Measurements from ENCODE around the gene ARSJ.

Gene ARSJ

DNA sequence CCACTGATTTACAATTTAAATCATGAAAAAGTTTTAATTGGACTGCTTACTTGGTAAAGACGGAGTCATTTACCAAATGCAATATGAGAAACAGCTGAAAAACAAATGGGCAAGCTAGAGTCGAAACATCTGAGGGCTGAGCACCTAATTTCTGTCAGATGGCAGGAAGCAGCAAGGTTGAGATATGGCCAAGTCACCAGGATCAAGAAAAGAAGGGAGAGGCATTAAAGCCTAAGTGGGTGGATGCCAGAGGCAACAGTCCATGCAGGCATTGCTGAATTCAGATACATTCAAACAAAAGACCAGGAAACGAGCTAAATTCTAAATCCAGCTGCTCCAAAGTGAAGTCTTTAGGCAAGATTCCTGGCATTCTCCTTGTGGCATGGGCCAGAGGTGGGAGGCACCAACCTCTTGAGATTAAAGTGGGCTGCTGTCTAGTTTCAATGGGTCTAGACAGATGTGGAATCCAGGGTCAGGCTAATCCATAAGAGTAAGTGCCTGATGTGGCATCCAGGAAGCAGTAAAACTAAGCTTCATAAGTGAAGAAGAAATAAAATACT is 8.0 kb upstream of the ARSJ start:
- no peak for DNase-seq (ENCODE audit: low read depth in 2 of 2)

DNA sequence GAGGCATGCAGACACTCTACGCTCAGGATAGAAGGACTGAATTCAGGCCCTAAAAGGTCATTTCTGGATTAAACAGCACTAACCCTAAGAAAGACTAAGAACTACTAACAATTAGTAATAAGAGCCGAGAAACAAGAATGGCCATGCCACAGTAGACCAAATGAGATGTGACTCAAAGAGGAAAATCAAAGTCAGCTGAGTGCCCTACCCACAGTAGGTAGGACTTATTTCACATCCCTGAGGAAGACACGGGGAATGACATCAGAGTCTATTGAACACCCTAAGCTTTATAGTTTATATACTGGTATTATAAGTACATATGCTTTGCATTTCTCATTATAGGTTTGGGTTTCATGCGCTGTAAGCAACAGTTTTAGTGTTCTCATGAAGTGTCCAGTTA is 2.7 kb upstream of the ARSJ start:
- DNase-seq (ENCODE audit: low read depth in 2 of 2): no peak

DNA sequence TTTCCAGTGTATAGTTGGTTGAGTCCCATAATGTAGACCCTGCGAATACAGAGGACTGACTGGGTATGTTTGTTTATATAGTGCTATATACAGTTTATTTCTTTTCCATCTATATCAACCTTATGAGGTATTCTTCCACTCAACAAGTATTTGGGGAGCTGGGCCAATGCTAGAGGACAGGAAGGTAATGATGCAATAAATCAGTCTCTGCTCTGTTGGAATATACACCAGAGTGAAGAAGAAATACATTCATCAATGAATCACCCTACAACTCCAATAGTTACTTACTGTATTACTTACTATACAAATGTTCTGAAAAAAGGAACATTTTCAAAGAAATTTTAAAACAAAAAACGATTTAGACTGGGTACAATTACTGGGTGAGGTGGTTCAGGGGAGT is 2.1 kb upstream of the ARSJ start:
- no peak for DNase-seq (ENCODE audit: low read depth in 2 of 2)

DNA sequence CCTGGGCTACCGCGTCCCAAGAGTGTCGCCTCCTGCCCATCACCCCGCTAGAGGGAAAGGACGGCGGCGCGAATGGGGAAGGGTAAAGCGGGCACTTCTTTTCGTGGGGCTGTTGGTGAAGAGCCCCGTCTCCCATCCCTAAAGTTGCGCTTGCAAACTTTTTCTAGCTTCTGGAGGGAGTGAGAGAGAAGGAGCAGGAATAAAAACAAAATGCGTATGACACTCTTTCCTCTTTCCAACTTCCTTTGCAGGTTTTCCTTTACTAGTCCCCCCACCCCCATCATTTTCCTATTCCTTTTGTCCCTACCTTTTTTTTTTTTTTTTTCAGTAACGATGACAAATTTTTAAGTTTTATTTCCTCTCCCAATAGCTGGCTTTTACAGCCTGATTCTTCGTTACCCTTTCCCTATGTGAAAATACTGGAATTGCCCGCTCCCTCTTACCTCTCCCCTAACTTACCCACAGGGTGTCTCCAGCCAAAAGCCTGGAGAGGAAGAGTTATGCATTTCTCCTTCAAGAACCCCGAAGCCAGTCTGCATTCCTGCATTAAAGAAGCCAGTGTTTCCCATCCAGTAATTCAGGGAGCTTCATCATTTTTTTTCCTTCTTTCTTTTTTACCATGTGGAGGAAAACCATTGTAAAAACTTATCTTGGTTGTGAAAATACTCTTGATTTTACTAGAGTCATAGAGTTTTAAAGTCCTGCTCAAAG is 613 bp upstream of the ARSJ start:
- no peak for DNase-seq (ENCODE audit: low read depth in 2 of 2)

DNA sequence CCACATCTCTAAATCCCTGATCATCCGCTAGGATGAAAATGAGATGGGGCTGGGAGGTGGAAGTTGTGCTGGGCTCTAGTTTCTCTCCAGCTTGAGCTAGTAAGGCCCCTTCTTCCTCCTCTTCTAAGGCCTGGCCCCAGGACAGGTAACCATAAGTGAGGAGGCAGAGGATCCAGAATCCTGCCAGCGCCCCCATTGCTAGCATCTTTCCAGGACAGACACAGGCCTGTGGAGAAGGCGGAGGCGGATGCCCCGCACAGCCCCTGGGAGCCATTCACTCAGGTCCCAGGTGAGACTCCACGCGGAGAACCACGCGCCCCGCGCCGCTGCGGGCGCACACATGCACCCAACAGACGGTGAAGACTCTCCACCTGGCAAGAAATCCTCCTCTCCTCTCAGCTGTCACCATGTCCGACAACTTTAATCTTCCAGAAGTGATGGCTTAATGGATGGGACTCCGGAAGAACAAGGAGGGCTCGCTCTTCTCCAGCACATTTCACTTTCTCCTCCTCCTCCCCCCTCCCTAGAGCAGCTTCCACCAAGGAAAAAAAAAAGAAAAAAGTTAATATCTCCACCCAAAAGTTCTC is 793 bp downstream of the ARSJ start:
- DNase-seq (ENCODE audit: low read depth in 2 of 2): no peak

DNA sequence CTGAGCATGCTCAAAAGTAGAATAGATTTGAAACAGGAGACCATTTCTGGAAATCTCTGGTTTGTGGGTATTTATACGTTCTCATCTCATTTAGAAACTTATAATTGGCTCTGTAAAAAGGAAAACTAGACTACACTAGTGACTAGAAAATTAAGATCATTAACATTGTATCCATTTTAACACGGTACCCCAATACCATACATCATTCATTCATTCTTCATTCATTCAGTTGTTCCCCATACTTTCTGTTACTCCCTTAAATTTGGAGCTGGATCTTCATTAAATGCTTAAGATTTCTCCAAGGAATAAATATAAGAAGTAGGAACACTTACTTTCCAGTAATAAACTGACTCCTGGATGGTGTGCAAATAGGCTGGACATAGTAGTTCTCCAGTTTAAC is 1.3 kb downstream of the ARSJ start:
- no peak for DNase-seq (ENCODE audit: low read depth in 2 of 2)

DNA sequence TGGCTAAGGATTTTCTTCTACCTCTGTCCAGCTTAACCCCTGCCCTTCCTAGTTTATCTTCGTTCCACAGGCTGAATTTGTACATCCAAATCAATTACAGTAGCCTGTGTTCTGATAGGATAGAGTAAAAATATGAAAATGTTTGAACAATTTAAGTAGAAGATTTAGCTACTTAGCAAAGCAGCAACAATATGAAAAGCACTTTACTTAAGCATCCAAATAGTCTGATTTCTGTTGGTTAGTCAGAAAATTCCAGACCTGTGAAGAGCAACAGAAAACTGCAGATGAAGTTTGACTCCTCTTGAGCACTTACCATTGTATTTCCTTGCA is 2.0 kb downstream of the ARSJ start:
- no peak for DNase-seq (ENCODE audit: low read depth in 2 of 2)

DNA sequence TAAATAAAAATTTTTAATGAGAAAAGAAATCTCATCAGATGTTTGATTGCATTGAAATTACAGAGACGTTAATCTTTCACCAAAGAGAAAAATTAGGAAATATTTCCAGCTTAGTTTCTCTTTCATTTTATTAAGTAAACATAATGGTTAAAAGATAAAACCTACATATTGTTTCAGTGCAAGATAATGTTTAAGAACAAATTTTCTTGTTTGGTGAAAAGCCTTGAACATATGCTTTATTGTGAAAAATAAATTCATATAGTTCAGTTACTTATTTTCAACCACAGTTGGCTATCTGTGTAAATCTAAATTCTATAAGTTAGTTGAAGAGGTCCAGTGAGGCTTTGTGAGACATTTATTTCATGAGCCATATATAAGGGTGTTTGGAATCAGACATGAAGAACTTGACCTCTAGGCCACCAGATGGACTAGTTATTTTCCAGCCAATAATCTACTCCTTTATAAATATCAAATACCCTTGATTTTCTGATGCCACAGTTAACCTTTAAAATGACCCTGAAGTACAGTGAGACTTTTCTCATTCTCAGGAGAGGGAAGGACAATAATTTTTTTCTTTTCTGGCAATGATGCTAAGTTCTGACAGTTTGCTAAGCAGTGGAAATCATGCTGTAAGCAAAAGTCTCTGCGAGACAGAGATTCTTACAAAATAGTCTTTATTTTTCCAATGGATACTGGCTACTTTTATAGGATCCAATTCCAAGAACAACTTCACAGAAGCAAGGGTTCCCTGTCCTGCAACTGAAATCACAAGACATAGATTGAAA is 2.5 kb downstream of the ARSJ start:
- no peak for DNase-seq (ENCODE audit: low read depth in 2 of 2)

DNA sequence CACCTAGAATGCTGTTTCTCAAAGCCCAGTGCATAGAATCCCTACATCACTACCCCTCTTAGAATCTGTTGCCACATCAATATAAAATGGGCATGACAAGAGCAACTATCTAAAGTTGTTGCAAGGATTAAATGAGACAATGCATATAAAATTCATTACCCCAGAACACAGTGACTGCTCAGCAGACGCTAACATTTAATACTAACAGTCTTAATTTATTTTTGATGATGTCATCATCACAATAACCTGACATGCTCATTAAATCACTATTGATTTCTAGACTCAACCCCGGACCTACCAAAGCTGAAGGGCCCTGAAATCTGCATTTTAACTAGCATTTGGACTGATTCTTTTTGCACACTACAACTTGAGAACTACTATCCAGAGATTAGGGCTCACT is 3.9 kb downstream of the ARSJ start:
- DNase-seq (ENCODE audit: low read depth in 2 of 2): no peak

DNA sequence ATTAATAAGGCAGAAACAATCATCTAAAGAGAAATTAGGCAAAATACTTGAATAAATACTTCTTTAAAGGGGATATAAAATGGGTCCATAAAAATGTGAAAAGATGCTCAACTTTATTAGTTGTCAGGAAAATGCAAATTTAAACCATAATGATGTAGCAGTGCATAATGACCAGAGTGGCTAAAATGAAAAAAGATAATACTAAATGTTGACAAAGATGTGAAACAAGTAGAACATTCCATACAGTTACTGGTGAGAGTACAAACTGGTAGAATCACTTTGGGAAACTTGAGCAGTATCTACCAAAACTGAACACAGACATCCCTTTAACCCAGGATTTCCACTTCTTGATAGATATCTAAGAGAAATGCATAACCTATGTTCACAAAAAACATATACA is 5.0 kb downstream of the ARSJ start:
- no peak for DNase-seq (ENCODE audit: low read depth in 2 of 2)

DNA sequence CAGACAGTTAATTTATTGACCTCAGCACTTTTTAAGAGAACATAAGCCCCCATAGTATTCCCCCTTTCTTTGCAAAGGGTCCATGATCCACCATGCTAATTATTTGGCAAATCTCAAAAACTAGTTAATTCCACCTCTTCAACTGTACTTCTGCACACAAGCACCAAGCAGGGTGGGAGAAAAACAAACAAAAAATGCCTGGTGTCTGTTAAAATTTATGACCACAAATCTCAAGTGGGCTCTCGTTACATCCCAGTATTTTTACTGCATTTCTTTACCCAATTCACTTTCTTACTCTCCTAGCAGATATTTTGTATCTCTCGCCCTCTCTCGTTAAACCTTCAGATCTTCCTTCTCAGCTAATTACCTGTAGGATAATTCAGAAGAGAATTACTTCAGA is 6.1 kb downstream of the ARSJ start:
- DNase-seq (ENCODE audit: low read depth in 2 of 2): no peak

DNA sequence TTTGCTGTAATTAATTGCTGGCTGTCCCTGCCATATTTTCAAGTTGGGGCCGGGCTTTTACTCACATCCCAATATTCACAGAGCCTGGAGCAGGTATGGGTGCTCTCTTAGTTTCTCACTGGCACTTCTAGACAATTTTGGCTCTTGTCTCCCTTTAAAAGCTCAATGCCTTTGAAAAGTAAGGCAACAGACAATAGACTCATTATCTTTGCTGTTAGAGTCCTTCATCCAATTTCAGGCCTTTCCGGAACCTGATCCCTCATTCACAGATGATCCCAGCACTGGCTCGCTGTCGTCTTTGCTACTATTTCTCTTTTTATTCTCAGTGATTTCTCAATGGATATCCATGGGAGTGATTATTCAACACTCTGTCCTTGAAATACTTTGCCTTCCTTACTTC is 6.7 kb downstream of the ARSJ start:
- no peak for DNase-seq (ENCODE audit: low read depth in 2 of 2)

DNA sequence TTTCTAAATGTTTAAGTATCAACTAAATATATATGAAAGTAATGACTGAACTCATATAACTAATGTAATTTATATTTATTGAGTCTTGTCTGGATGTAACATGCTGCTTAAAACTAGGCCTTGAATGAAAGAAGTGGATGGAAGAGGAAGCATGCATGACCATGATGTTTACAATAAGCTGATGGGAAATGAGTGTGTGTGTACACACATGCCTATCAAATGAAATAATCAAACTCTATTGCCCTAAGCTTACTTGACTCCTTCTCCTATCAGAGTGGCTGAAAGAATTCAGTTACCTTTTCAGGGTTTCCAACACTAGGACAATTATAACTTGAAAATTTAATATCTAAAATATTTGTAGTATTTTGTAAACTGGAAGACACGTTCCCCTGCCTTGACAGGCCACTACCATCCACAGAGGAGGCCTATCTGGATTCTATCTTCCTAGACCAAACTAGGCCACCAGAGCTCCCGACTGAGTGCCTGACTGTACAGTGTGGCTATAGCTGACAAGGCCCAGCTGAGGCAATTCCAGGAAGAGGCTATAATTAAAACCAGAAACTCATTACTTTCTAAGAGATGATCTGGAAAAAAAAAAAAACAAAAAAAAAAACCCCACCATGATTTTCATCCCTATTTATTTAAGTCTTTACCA is 7.6 kb downstream of the ARSJ start:
- DNase-seq (ENCODE audit: low read depth in 2 of 2): no peak

DNA sequence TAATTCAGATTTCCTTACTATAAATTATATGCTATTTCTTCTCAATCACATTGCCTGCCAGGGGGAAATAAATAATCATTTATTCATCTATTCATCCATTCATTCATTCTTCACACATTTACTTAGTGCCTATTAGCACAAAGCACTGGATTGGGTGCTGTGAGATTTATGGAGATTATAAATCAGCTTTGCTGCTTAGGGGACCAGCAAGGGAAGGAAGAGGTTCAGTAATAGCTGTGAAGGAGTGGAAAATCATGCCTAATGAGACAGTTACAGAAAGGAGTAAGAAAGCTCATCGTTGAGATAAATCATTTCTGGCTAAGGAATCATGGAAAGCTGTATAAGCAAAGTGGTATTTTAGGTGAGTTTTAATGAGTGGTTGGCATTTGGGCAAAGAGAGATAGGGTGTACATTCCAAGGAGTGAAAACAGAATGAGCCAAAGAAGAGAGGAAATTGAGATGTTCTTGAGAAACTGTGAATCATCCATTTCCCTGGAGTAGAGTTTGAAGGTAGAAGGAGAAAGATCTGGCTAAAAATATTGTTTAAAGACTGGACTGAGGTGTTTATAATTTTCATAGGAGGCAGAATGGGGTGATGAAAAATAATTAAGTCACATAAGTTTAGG is 9.6 kb downstream of the ARSJ start:
- DNase-seq (ENCODE audit: low read depth in 2 of 2): no peak

DNA sequence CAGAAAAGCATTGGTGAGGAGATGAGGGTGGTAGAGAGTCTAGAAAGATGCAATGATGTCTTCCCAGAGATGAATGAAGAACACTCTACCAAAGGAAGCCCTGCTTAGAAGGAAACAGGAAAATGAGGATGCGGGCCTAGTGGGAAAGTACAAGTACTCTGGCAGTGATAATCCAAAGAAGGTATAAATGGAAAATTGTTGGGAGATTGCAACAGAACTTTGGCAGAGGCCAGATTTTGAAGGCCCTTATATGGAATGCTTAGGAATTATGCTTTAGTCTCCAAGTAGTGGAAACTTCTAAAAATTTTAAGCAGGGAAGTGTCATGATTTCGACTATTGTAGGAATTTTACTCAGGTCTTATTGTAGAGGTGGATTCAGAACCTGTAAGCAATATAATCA is 11.0 kb downstream of the ARSJ start:
- DNase-seq (ENCODE audit: low read depth in 2 of 2): no peak

DNA sequence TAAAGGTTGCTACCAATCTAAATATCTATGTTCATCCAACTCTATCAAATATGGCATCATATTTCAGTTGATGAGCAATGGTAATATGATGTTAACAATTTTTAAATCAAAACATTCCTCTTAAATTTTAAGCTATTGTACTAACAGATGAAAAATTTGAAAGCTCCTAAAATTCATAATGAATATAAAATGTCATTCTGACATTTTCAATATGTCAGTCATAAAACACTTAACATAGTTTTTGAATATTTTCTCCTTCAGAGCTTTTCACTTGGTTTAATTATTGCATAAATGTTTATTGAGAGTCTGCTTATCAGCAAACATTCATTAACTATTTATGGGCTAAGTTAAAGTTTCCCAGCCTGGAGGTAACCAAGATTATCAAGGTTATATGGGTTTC is 11.8 kb downstream of the ARSJ start:
- DNase-seq (ENCODE audit: low read depth in 2 of 2): no peak

DNA sequence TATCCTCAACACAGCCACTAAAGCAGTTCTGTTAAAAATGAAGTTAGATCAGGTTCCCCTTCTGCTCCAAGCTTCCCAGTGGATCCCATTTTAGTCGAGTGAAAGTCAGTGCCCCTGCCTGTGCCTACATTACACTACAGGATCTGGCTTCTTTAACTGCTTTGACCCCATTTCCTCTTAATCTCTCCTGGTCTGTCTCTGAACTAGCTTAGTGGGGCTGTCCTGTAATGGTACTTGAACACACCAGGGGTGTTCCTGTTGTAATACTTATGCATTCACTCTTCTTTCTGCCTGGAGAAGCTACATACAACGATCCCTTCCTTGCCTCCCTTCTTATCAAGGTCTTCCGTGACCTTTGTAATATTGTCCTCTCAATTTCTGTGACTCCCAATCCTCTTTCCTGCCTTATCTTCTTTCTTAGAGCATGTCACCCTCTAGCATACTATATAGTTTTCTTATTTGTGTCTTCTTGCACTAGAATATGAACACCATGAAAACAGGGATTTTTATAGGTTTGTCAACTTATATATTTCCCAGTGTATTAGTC is 16.7 kb downstream of the ARSJ start:
- DNase-seq (ENCODE audit: low read depth in 2 of 2): no peak

DNA sequence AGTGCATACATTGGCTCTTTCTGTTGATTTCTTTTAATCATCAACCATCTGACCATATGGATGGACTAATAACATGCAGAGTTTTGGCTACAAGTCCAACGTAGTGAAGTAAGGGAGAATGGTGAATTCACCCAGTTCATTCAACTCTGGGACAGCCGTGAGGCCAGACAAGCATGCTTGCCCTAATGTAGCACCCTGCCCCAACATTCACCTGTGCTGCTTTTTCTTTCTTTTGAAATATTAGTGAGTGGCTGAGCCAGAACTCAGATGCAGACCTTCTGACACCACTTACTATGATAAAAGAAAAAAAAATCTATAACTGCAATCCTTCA is 17.5 kb downstream of the ARSJ start:
- no peak for DNase-seq (ENCODE audit: low read depth in 2 of 2)

DNA sequence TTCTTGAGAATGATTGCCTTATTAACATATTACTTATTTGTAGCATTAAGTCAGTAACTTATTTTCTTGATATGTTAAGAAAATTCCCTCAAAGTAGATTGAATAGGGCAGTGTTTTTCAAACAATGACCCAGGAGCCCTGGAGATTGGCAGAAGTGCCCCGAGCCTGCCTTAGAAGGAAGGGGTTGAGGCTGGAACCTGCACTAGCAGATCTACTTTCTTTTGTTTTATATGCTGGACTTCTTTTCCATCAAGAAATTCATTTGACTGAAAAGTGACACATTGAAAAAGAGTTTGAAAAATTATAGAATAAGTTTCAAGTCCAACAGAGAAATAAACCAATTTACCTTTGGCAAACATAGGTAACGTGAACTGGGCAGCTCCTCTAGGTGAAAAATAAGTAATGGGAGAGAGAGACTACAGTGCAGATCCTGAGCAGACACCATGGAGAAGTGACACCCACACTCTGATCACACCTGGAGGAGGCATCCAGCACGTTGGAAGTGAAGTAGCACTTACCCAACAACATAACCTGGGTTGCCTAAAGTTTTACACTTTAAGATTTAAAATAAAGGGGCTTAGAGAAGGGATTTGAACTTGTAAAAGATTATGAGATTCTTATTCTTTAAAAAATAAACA is 18.6 kb downstream of the ARSJ start:
- DNase-seq (ENCODE audit: low read depth in 2 of 2): no peak

DNA sequence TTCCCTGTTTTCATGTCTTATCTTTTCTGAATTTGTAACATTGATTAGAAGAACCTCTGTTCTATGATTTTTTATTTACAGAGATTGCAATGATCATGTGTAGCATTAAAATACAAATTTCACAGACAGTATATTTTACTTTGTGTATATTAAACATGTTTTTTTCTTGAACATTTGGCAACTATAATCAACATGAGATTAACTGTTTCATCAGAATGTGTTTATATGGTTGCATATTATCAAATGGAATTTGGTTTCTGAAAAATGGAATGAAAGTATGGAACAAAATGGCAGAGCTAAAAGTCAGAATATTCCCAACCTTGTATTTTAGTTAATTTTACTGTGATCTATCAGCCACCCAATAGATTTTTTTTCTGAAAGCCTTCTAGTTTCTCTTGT is 19.9 kb downstream of the ARSJ start:
- DNase-seq (ENCODE audit: low read depth in 2 of 2): no peak

DNA sequence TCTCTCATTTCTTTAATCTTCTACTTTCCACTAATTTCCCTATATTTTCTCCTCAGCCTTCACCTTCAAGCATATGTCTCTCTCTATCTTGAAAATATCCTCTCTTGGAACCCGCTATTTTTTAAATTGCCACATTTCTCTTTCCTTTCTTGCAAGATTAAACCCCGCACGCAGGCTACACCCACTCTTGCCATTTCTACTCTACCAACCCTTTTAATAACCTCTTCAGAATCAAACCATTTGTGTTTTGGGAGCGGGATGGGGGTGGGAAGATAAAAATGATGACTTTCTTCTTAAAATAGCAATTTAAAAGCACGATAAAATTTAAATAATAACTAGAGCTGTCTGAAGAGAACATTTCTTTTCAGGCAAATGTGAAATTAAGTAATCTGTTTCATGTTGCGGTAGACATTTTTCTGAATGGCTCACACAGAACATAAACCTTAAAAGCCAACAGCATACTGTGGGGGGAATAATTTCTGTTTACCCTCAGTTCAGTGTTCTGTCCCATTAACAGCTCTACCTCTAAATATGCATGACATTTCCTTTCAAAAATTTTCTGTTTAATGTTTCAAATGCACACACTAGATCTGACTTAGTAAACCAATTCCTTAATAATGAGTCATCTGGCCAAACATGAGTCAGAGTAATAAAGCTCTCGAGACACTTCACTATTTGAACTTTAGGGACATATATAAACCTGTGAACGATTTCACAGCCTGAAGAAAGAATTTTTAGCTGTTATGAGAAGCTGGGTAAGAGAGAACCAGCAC is 20.5 kb downstream of the ARSJ start:
- no peak for DNase-seq (ENCODE audit: low read depth in 2 of 2)

All from stimulated activated CD8-positive, alpha-beta memory T cell treated with anti-CD3 and anti-CD28 coated beads, Interleukin-15, amount 100 ng/mL, for 4 hours (primary cell).